Stimulated activated CD8-positive, alpha-beta memory T cell treated with anti-CD3 and anti-CD28 coated beads, Interleukin-2, amount 100 ng/mL, for 48 hours (primary cell): ENCODE measurements around the gene KCNAB1.

Experiments used
- DNase-seq, 2 donors: peaks; one replicate each; pipeline ENCODE4 v3.0.0-alpha.2; 2020; ENCODE audit warnings: low read depth in 2 of 2

KCNAB1 gene

GRCh38 chr3:156576051-156576450, 455.7 kb downstream of the KCNAB1 start:
- no peak for DNase-seq

DNA sequence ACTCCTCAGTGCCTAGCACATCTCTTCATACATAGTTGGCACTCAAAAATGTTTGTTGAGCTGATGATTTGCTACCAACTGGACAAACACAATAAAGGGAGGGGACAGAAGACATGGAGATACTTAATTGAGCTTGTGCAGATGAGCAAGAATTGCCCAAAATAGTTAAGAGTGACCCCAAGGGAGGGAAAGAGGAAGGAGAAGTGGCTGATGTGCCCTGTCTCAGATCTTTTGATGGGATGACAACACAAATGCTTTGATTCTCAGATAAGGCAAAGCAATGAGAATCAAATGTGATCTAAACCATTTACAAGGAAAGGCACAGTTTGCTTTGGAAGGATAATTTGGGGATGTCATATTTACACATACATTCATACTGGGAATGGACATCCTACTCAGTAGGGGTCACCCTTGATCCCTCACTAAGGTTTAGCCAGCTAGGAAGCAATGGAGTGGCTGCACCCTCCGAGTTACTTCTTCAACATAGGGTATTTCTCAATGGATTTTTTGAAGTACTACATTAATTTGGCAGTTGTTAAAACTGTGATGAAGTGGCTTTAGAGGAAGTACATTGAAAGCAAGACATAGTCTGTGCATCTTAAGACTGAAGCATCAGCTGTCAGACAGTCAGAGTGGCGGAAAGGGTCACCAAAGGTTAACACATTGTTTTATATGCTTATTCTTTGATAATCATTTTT, 456.4 kb downstream of the KCNAB1 start:
- DNase-seq: no peak

- no peak for DNase-seq
Measured at GRCh38 chr3:156577736-156578135, 457.4 kb downstream of the KCNAB1 start.

DNA sequence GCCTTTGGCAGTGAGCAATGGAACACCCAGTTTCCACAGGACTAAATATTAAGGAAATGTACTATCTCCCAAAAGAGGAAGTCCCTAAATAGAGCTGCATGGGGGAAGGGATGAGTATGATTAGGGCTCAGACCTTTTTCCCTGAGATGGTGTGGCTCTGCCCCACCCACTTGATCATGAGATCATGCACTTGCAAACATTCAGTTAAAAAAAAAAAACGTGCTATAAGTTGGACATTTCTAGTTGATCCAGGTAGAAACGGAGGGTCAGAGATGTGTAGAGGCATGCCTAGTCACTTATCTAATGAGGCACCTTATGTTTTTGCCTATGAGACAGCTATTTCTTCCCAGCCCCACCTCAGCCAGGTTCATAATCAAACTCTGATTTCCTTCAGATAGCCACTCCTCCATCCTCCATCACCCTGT, 459.1 kb downstream of the KCNAB1 start:
- DNase-seq: no peak

- DNase-seq: no peak
Measured at GRCh38 chr3:156581033-156581432, 460.7 kb downstream of the KCNAB1 start.

DNA sequence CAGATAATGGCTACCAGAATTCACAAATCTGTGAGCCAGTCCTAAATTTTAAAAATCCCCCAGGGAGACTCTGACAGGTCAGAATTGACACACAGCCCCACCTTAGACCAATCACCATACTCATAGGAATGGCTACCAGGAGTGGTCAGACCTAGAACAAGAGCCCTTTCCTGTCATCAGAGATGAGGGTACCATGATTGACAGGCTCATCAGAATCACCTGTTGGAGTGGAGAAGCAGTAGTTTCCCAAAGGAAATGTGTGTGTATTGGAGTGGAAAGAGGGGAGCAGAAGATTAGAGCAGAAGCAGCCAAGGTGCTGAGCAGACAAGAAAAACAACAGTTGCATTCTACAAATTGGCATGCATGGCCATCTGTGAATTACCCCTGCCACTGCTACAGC, 461.6 kb downstream of the KCNAB1 start:
- no peak for DNase-seq

- no peak for DNase-seq
Measured at GRCh38 chr3:156582532-156583183, 462.3 kb downstream of the KCNAB1 start.

GRCh38 chr3:156583469-156583868, 463.1 kb downstream of the KCNAB1 start:
- DNase-seq: no peak

DNA sequence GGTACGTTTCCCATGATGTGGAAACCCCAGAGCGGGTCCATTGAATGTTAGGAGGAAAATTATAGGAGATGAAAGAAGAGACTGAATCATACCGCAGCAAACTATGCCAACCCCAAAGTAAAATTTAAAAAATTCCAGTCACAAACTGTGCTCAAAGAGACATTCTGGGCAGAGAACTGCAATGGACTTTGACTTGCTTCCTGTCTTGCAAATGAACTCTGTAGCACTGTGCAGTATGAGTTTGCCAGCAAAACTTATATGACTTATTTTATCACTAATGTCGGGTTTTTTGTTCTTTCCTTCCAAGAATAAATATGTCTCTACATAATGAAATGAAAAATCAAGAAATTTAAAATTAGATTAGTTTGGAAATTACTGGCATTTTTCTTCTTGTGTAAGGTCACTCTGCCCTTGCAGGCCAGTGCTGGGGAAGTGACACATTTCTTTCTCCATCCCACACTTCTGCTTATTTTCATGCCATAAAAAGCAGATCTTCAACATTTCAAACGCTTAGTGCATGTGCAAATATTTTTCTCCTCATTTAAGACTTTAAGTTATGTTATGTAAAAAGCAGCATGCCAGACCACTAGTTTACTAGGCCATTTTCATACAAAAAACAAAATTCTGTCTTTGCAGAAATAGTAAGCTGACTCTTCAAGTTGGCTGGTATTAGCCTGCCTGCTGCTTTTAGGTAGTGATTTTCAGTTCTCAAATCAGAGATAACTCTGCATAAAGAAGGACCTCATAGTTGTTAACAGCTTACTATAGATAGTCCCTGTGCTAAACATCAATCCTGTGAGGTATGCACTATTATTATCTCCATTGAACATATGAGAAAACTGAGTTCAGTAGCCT, 466.8 kb downstream of the KCNAB1 start:
- DNase-seq: no peak

GRCh38 chr3:156587760-156588069, 467.3 kb downstream of the KCNAB1 start:
- no peak for DNase-seq
